ENCODE measurements around the gene REG1B. TPM values are rescaled to one million over a fixed set of nuclear protein-coding genes. Genes with fewer than 3 reads are reported as not detected.
A peak's percentile ranks its signal among the peaks of the same experiment; 100 is the strongest.

REG1B gene
- total RNA-seq, 1 donor from 2014 or later, result not detected

DNA sequence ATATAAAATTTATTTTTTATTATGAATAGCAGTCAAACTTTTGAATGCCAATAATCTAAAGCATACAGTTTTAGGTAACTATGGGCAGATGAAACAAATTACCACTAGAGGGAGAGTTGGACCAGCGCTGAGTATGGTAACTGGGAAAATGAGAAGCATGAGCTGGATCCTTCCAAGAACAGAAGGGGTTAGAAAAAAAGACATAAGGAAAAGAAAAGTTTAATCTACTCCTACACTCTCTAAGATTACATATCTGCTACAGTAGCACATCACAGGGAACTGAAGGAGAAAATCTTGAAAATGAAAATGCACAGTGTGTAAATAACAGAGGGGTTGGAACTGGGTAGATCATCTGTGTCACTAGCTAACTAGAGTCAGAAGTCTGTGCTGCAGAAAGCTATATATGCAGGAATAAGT, 46.8 kb downstream of the REG1B start:
- ATAC-seq (no peak), DNase-seq (no peak)
- intact Hi-C loops (cut with DNase I), result no loop called here
- Histone ChIP-seq H3K36me3 (no peaks in the 10 kb centered on the region), H3K4me1 (no peaks in the 10 kb centered on the region), H3K27me3 (ENCODE audit: low read depth) (no peaks in the 10 kb centered on the region), H3K9me3 (no peaks in the 10 kb centered on the region), H3K27ac (no peak overlapping the region), H3K4me3 (no peak overlapping the region)
- TF ChIP-seq, protein P1, sequence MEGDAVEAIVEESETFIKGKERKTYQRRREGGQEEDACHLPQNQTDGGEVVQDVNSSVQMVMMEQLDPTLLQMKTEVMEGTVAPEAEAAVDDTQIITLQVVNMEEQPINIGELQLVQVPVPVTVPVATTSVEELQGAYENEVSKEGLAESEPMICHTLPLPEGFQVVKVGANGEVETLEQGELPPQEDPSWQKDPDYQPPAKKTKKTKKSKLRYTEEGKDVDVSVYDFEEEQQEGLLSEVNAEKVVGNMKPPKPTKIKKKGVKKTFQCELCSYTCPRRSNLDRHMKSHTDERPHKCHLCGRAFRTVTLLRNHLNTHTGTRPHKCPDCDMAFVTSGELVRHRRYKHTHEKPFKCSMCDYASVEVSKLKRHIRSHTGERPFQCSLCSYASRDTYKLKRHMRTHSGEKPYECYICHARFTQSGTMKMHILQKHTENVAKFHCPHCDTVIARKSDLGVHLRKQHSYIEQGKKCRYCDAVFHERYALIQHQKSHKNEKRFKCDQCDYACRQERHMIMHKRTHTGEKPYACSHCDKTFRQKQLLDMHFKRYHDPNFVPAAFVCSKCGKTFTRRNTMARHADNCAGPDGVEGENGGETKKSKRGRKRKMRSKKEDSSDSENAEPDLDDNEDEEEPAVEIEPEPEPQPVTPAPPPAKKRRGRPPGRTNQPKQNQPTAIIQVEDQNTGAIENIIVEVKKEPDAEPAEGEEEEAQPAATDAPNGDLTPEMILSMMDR (IDR thresholded peaks at IDR 0.05), result peak; percentile 31

DNA sequence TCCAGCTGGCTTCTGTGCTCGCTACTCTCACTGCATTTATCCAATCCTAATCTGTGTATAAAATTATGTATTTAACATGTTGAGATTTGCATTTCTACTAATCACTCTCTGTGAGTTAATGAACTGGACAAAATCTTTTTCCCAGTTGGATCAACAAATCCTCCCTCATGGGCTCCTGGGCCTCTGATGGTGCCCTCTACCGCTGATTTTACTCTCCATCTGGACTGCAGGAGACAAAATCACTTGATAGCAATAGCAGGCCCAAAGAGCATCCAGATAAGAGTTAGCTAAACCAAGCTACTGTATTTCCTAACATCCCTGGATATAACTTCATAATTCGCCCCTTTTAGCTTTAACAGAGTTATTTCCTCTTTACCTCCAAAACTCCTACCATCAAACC, 47.8 kb downstream of the REG1B start:
- TF ChIP-seq, protein P1 (IDR thresholded peaks at IDR 0.05), result no peak
- DNase-seq (no peak), ATAC-seq (no peak)
- Histone ChIP-seq H3K27me3 (ENCODE audit: low read depth) (no peaks in the 10 kb centered on the region), H3K27ac (no peak overlapping the region), H3K9me3 (no peaks in the 10 kb centered on the region), H3K4me1 (no peaks in the 10 kb centered on the region), H3K4me3 (no peak overlapping the region), H3K36me3 (no peaks in the 10 kb centered on the region)
- intact Hi-C loops (cut with DNase I), result no loop called here

Other genes with a start within 250 kb of the REG1B start
- not detected for gene REG3G, start 62.3 kb downstream of the REG1B start, total RNA-seq
- gene REG1A, start 32.5 kb upstream of the REG1B start, total RNA-seq, result not detected
- not detected for gene REG3A, start 71.8 kb upstream of the REG1B start, total RNA-seq